CD4-positive, alpha-beta T cell treated with Interferon alpha-2 for 1 hour (primary cell): ENCODE measurements around the gene KLF13.
"Not testable (repeated sequence)": the region's sequence is repeated elsewhere in the genome, so short reads cannot be mapped to it uniquely, and the experiment has no call there.

Source experiments
- DNase-seq, 2 donors: peaks; one replicate each; pipeline ENCODE4 v3.0.0-alpha.2; 2020 to 2022

Gene KLF13

DNA sequence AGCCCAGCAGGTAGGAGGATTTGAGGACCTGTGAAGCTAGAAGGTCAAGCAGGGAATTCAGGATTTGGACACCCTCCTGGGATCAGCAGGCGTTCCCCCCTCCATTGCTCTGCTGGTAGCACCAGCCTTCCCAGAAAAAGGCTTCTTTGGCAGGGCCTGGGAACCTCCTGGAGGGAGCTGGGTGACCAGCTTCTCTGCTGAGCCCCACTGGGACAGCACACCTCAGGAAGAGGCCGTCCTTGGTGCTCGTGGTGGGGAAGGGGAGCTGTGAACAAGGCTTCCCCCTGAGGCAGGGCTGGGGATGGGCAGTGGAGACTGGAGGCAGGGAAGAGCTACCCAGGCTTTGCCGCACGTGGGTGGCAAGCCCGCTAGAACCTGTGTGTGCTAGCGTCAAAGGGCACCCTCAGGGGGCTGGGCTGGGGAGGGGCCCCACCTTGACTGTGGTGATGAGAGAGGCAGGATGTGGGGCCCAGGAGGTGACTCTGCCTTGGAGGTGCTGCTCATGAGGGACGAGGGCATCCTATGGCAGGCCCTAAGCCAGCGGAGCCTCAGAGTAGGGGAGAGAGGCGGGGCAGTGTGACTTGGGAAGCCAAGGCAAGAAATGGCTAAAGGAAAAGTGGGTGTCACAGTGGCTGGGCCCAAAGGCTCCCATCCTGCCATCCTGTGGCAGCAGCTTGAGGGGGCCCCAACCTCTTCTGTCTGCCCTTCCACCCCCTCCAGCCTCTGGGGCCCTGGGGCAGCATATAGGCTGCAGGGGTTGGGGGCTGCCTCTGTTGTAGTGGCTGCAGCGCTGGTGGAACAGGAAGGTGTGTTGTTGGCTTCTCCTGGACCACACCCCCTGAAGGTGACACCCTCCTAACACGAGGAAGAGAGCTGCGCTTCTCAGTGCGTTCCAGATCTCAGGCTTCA lies 20.7 kb downstream of the KLF13 start:
- peak; percentile 70 to 84 for DNase-seq

GRCh38 chr15:31347981-31348803 lies 21.6 kb downstream of the KLF13 start:
- no peak for DNase-seq

- DNase-seq = no peak
Observed at GRCh38 chr15:31349233-31350141, 22.9 kb downstream of the KLF13 start.

- no peak for DNase-seq
Observed at GRCh38 chr15:31350771-31351170, 24.1 kb downstream of the KLF13 start.

GRCh38 chr15:31352339-31352751 lies 25.7 kb downstream of the KLF13 start:
- DNase-seq = no peak

- DNase-seq = peak; percentile 67 to 72
Observed at GRCh38 chr15:31352911-31353811, 26.5 kb downstream of the KLF13 start.

- DNase-seq = no peak
Observed at GRCh38 chr15:31353931-31354330, 27.3 kb downstream of the KLF13 start.

GRCh38 chr15:31356097-31356496 lies 29.5 kb downstream of the KLF13 start:
- not testable (repeated sequence) for DNase-seq

DNA sequence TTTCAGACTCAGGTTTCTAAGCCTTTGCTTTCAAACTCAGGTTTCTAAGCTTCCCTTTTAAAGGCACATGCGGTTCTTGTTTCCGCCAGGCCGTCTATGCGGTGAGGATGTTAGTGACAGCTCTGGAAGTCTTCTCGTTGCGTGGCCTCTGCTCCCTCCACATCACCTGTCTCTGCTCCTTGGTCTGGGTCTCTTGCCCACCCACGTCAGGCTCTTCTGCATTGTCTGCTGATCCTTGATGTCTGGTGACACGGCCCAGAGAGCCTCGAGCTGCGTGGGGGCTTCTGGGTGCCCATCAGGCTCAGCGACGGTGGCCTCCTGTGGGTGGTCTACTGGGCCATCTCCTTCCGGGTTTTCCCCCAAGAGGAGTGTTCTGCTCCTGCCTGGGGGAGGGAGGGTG lies 30.5 kb downstream of the KLF13 start:
- peak; percentile 41 to 53 for DNase-seq

DNA sequence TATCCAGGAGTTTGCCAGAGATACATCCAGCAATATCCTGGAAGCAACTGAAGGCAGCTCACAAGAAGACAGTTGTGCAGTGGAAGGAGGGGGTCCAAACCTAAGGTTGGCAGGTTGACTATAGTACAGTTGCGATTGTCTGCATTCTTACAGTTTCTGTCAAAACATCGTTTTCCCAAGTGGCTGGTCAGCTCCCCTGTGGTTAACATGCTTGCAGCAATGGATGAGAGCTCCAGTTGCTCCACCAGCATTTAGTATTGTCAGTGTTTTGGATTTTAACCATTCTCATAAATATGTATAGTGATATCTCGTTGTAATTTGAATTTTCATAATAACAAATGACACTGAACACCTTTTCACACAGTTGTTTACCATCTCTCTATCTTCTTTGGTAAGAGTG lies 31.5 kb downstream of the KLF13 start:
- no peak for DNase-seq

DNA sequence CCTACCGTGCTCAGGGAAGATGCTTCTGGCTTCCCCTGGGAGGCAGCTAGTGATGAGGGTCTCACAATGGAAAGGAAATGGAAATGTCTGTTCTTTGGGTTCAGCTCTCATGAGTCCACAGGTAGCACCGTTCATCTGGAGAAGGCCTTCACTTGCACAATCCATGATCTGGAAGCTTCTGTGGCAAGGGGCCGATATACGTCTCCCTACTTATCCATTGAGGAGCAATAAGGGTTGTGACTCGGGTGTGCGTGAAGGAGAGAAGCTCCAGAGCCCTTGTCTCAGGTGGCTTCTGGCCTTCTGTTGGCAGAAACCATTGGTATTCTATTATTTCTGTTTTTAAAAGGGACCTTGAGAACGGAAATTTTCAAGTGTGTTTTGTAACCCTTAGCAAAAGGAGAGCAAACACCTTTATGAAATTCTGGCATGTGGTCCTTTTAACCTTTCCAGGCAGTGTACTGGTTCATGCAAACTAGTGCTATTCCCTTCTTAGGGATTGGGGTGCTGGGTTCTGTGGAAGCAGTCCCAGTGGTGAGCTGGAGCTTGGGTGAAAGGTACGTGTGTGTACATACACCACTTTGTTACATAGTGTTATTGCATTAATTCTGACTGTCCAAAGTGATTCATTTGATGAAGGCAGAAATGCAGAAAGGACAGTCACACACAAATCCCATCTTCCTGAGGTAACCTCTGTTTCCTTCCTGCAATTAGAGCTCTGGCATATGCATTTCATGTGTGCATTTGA lies 32.5 kb downstream of the KLF13 start:
- DNase-seq = no peak

DNA sequence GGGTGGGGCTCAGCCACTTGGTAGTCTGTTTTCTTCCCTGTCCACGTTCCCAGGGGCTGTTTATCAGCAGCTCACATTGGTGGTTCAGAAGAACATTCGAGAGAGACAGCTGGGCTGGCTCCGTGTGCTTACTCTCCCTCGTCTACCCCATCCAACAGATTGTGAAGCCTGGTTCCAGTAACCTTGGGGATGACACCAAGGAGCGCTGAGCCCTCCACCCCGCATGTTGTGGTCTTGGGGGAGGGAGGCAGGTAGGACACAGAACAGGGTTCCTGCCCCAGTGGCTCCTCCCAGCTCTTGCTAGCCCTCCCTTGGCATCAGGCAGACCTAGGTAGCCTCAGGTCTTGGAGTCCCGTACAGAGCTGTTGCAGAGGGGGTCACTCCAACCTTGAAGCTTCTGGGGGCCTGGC lies 33.1 kb downstream of the KLF13 start:
- no peak for DNase-seq

- DNase-seq = no peak
Observed at GRCh38 chr15:31360158-31360561, 33.5 kb downstream of the KLF13 start.

GRCh38 chr15:31360843-31361763 lies 34.5 kb downstream of the KLF13 start:
- peak; percentile 90 for DNase-seq

DNA sequence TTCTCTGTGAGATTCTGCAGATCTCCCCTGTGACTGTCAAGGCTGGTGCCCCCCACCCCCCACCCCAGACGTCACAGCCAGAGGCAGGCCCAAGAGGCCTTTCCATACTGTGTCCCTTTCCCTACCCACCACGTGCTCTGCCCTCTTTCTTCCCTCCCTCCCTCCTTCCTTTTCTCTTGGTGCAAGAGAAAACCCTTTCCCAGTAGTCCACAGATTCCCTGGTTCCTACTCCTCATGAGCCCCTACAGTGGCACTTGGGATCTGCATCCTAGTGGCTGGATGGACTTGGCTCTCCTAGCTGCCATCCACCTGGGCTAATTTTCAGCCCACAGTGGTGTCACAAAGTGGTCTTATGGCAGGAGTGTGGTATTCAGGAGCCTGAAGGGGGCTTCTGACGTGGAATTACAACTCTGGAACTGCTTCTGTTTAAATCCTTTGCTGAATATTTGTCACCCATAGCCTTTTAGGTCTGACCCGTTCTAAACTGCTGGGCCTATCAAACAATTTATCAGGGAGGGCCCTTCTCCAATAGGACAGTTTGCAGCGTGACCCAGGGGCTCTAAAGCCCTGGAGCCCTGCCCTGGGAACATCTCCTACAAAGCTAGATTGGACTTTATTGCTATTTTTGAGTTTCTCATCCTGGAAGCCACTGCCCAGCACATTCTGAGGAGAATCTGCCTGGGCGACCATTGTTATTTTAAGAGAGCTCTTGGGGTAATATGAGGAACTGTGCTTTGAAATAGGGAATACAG lies 35.3 kb downstream of the KLF13 start:
- no peak for DNase-seq

- DNase-seq = no peak
Observed at GRCh38 chr15:31362886-31363285, 36.3 kb downstream of the KLF13 start.

- no peak for DNase-seq
Observed at GRCh38 chr15:31364301-31365031, 37.8 kb downstream of the KLF13 start.

GRCh38 chr15:31365032-31365654 lies 38.5 kb downstream of the KLF13 start:
- DNase-seq = no peak
